ENCODE measurements around the gene PRKCA.

DNA sequence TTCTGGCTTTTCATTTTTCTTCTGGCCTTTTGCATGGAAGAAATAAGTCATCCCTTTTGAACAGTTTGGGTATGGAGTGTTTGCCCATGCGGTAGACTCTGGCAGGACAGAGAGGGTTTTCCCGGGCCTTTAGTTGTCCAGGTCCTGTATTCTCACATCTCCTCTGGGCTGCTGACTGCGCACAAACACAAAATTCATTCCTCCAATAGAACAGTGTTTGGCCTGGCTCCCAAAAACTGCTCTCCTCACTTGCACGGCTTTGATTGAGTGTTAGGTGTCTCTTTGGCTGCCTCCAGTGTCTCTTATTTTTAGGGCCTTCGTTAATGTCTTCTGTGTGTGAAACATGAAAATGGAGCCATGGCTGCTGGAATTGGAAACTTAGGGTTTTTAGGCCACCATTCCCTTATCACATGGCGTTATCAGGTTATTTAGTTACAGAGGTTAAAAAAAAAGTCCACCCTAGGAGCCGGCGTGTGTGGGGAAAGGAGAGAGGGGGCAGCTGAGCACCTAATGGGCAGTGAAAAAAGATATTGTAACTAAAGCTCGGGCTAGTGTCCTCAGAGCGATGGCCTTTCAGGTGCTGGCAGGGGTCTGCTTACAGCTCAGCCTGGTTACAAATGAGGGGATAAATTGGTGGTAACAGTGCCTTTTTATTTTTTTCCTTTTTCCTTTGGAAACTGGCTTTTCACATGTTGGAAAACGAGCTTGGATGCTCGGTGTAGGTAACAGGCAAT is 47.3 kb downstream of the PRKCA start:
- TF ChIP-seq, protein P1, sequence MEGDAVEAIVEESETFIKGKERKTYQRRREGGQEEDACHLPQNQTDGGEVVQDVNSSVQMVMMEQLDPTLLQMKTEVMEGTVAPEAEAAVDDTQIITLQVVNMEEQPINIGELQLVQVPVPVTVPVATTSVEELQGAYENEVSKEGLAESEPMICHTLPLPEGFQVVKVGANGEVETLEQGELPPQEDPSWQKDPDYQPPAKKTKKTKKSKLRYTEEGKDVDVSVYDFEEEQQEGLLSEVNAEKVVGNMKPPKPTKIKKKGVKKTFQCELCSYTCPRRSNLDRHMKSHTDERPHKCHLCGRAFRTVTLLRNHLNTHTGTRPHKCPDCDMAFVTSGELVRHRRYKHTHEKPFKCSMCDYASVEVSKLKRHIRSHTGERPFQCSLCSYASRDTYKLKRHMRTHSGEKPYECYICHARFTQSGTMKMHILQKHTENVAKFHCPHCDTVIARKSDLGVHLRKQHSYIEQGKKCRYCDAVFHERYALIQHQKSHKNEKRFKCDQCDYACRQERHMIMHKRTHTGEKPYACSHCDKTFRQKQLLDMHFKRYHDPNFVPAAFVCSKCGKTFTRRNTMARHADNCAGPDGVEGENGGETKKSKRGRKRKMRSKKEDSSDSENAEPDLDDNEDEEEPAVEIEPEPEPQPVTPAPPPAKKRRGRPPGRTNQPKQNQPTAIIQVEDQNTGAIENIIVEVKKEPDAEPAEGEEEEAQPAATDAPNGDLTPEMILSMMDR (IDR thresholded peaks at IDR 0.05) = no peak
- no peak for TF ChIP-seq POLR2A (IDR thresholded peaks at IDR 0.05)

All from prostate gland (tissue), 2 donors.